Thymus (tissue), 11 donors: ENCODE data around the gene ANKZF1. TPM values are rescaled to one million over a fixed set of nuclear protein-coding genes. Genes with fewer than 3 reads are reported as not detected.

Experiments
- DNase-seq, 9 donors: peaks; one replicate each; pipeline ENCODE4 v3.0.0-alpha.2; 2013; ENCODE audit warnings: low spot score in 9 of 9, low read depth in 6 of 9, missing footprints in 1 of 9
- H3K27ac ChIP-seq, 2 donors: one replicate each; pipeline ENCODE4 v1.5.1; 2013; ENCODE audit warnings: control low read depth in 1 of 2, low read depth in 1 of 2, low read length in 1 of 2, mild to moderate bottlenecking in 1 of 2, moderate library complexity in 1 of 2
- H3K27me3 ChIP-seq, 2 donors: one replicate each; pipeline ENCODE4 v1.5.1; 2013; ENCODE audit warnings: low read length in 1 of 2; ENCODE audit not compliant: control insufficient read depth in 2 of 2, insufficient read depth in 1 of 2
- H3K36me3 ChIP-seq, 2 donors: one replicate each; pipeline ENCODE4 v1.5.1; 2013; ENCODE audit warnings: low read length in 1 of 2, mild to moderate bottlenecking in 1 of 2, moderate library complexity in 1 of 2; ENCODE audit not compliant: control insufficient read depth in 2 of 2, insufficient read depth in 2 of 2
- H3K4me1 ChIP-seq, 2 donors: one replicate each; pipeline ENCODE4 v1.5.1; 2013; ENCODE audit warnings: low read length in 2 of 2; ENCODE audit not compliant: control insufficient read depth in 2 of 2, insufficient read depth in 2 of 2
- H3K4me3 ChIP-seq, 2 donors: one replicate each; pipeline ENCODE4 v1.5.1; 2013; ENCODE audit warnings: low read length in 2 of 2, control low read depth in 1 of 2, mild to moderate bottlenecking in 1 of 2
- H3K9me3 ChIP-seq, 2 donors: one replicate each; pipeline ENCODE4 v1.5.1; 2013; ENCODE audit warnings: low read length in 1 of 2, mild to moderate bottlenecking in 1 of 2; ENCODE audit not compliant: control insufficient read depth in 2 of 2, insufficient read depth in 1 of 2
- WGBS: extraction: QIAGEN DNeasy Blood & Tissue Kit; methylation state at CpG from one replicate; pipeline ENCODE4 v1.1.7; 2013; 5-methylcytosine and 5-hydroxymethylcytosine counted together
- polyA plus RNA-seq: library from polyadenylated mRNA; stranded (reverse); fragments of 200-250 nt; gene quantifications from one replicate; pipeline ENCODE4 v1.2.3, GENCODE V29; 2013
- total RNA-seq: library from RNA; stranded (reverse); fragments of 120-200 nt; gene quantifications from one replicate; pipeline ENCODE4 v1.2.4, GENCODE V29; 2013
- donor health status: healthy.

Gene ANKZF1
- total and polyA plus RNA-seq, 2 donors = 44.4 to 91.6 TPM

DNA sequence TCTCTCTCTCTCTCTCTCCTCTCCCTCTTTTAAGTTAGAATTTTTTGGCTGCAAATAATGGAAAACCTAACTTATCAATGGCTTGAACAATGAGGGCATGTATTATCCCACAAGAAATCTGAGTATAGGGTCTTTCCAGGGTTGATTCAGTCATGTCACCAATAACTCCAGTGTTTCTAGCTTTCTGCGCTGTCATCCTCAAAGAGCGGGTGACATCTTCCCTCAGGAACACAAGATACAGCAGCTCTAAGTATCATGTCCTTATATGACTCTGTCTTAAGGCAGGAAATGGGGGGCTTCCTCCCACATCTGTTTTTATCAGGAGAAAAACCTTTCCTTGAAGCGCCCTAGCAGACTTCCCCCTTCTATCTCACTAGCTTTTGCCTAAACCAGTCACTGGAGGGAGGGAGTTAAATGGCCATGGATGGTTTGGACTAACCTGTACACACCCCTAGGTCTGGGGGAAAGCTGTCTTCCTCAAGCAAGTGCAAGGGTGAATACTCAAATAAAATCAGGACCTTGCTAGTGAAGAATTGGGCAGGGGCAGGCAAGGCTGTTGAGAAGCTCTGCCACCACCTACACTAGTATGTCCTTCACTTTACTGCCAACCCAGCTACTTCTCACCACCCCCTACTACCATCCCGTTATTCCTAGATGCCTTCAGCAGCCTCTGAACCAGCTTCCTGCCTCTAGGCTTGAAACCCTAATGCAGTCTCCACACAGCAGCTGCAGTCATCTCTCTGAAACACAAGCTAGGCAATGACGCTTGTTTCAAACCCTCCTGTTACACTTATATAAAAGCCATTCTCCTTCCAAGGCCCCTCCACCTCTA is 31.6 kb downstream of the ANKZF1 start:
- H3K4me1 ChIP-seq = peaks cover 6% of the 10 kb centered on the region in 2 donors
- no peaks in the 10 kb centered on the region for H3K36me3 ChIP-seq
- H3K9me3 ChIP-seq = no peaks in the 10 kb centered on the region
- H3K27ac ChIP-seq = no peak overlapping the region
- WGBS = 46% methylated on average over 5 of the region's 5 CpGs
- no peak for DNase-seq
- H3K4me3 ChIP-seq = no peak overlapping the region
- peaks cover 6 to 23% of the 10 kb centered on the region in 2 donors for H3K27me3 ChIP-seq

DNA sequence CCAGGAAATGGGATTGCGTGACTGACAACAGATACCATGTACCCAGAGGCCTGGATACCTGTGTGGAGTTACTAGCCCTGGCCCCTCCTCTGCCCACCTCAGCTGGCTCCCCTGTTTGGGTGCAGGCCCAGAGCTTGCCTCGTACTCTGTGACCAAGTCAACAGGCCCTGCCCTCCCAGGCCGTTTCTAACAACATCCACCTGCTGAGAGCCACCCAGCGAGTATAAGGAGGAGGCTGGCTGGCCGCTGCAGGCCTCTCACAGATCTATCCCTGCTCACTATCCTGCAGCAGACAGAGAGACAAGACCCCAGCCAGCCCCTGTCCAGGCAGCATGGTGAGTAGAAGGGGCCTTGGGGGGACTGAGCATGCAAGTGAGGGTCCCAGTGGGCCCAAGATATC is 36.6 kb downstream of the ANKZF1 start:
- H3K27me3 ChIP-seq = peaks cover 0 to 7% of the 10 kb centered on the region in 2 donors
- no peaks in the 10 kb centered on the region for H3K36me3 ChIP-seq
- H3K4me3 ChIP-seq = no peak overlapping the region
- no peaks in the 10 kb centered on the region for H3K9me3 ChIP-seq
- no peak for DNase-seq
- no peak overlapping the region for H3K27ac ChIP-seq
- WGBS = 94% methylated on average over 5 of the region's 5 CpGs
- H3K4me1 ChIP-seq = peaks cover 3% of the 10 kb centered on the region in 2 donors

DNA sequence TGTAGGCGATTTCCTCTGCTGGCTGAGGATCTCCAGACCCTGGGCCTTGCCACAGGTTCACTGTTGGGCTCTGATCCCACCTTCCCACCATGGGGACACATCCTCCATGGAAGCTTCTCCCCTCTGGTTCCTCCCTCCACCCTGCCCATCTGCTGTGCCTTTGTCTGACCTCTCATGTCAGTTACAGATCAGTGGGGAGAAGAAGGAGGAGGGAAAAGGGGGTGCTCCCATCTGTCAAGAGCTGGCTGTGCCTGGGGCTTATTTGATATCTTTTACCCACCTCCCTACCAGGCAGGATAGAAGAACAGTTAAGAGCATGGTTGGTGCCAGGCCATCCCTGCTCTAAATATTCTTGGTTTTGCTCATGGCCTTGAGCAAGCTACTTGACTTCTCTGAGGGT is 37.3 kb downstream of the ANKZF1 start:
- no peak for DNase-seq
- Histone ChIP-seq H3K27ac (no peak overlapping the region), H3K27me3 (peaks cover 0 to 10% of the 10 kb centered on the region in 2 donors), H3K9me3 (no peaks in the 10 kb centered on the region), H3K36me3 (no peaks in the 10 kb centered on the region), H3K4me1 (no peaks in the 10 kb centered on the region), H3K4me3 (no peak overlapping the region)
- 97% methylated on average over 1 of the region's 1 CpG for WGBS

DNA sequence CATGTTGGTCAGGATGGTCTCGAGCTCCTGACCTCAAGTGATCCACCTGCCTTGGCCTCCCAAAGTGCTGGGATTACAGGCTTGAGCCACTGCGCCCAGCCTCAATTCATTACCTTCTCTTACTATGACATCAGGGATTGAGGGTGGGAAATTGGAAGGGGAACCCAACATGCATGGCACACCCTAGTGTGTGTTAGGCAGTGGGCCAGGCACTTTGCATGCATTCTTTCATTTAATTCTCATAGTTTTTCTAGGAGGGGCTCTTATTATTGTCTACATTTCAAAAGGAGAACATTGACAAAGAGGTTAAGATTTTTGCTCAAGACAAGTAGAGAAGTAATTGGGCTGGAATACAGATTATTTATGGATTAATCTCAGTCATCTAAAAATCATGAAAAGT is 38.7 kb downstream of the ANKZF1 start:
- DNase-seq = no peak
- Histone ChIP-seq H3K27ac (no peak overlapping the region), H3K4me3 (no peak overlapping the region), H3K36me3 (no peaks in the 10 kb centered on the region), H3K27me3 (peaks cover 0 to 14% of the 10 kb centered on the region in 2 donors), H3K9me3 (no peaks in the 10 kb centered on the region), H3K4me1 (no peaks in the 10 kb centered on the region)
- 87% methylated on average over 2 of the region's 2 CpGs for WGBS

DNA sequence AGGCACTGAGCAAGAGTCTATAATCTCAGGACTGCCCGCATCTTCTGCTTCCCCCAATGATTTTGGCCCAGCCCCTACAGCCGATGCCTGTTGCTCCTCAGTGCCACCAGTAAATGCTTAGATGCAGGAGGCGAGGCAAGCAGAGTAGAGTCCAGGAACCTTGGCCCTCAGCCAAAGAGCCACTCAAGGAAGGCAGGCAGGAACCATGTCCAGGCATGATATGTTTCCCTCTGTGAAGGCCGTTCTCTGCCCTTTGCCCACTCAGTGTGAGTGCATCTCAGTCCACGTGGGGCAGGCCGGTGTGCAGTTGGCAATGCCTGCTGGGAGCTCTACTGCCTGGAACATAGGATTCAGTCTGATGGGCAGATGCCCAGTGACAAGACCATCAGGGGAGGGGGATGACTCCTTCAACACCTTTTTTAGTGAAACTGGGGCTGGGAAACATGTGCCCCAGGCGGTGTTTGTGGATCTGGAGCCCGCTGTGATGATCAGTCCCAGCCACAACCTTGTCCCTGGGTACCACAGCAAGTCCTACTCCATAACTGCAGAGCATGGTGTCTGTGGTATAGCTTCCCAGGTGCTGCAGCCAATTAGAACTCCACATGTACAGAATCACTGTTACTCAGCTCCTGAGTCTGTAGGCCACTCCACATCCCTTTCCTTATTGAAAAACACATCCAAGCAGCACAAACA is 39.9 kb downstream of the ANKZF1 start:
- H3K36me3 ChIP-seq = no peaks in the 10 kb centered on the region
- H3K4me1 ChIP-seq = no peaks in the 10 kb centered on the region
- no peak overlapping the region for H3K27ac ChIP-seq
- 90% methylated on average over 8 of the region's 8 CpGs for WGBS
- H3K4me3 ChIP-seq = no peak overlapping the region
- no peaks in the 10 kb centered on the region for H3K9me3 ChIP-seq
- peaks cover 0 to 25% of the 10 kb centered on the region in 2 donors for H3K27me3 ChIP-seq
- DNase-seq = no peak

DNA sequence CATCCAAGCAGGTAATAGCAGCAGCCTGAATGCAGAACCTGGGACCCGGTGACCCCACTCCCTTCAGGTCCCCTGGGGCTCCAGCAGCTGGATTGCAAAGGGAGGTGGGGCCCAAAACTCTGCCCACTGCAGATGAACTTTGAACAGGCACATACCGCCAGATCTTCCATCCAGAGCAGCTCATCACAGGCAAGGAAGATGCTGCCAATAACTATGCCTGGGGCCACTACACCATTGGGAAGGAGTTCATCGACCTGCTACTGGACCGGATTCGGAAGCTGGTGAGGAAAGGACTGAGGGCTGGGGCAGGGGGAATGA is 40.4 kb downstream of the ANKZF1 start:
- Histone ChIP-seq H3K4me3 (no peak overlapping the region), H3K4me1 (no peaks in the 10 kb centered on the region), H3K27me3 (peaks cover 0 to 26% of the 10 kb centered on the region in 2 donors), H3K9me3 (no peaks in the 10 kb centered on the region), H3K36me3 (no peaks in the 10 kb centered on the region), H3K27ac (no peak overlapping the region)
- WGBS = 95% methylated on average over 5 of the region's 5 CpGs
- DNase-seq = no peak

DNA sequence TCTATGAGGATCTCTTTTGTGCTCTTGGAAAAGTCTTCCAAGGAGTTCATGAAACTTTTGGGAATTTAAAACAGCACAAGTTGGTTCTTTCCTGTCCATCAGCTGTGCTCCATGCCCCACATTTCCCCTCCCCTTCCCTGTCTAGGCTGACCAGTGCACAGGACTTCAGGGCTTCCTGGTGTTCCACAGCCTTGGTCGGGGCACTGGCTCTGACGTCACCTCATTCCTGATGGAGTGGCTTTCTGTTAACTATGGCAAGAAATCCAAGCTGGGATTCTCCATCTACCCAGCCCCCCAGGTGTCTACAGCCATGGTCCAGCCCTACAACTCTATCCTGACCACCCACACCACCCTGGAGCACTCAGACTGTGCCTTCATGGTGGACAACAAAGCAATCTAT is 41.4 kb downstream of the ANKZF1 start:
- Histone ChIP-seq H3K36me3 (no peaks in the 10 kb centered on the region), H3K9me3 (no peaks in the 10 kb centered on the region), H3K4me1 (no peaks in the 10 kb centered on the region), H3K27me3 (peaks cover 0 to 26% of the 10 kb centered on the region in 2 donors), H3K4me3 (no peak overlapping the region), H3K27ac (no peak overlapping the region)
- no peak for DNase-seq
- 98% methylated on average over 2 of the region's 2 CpGs for WGBS

DNA sequence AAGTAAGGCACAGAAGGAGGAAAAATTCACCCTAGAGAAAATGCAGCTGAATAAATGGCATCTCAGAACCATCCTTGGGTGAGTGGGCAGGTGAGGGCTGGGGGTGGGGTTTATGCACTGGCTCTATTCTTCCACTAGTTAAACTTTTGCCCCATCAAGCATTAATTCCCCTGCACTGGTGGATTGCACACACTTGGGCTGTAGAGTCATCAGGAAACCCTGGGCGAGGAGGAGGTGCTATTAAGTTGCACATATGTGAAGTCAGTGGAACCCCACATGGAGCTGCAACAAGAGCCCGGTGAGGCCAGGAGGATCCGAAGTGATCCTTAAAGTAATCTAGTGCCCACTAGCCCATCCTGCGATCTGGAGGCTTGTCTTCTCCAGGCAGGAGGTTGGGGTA is 42.8 kb downstream of the ANKZF1 start:
- WGBS = 96% methylated on average over 4 of the region's 4 CpGs
- Histone ChIP-seq H3K36me3 (no peaks in the 10 kb centered on the region), H3K27ac (no peak overlapping the region), H3K27me3 (peaks cover 0 to 26% of the 10 kb centered on the region in 2 donors), H3K4me3 (no peak overlapping the region), H3K9me3 (no peaks in the 10 kb centered on the region), H3K4me1 (peaks cover 0 to under 1% of the 10 kb centered on the region in 2 donors)
- no peak for DNase-seq

DNA sequence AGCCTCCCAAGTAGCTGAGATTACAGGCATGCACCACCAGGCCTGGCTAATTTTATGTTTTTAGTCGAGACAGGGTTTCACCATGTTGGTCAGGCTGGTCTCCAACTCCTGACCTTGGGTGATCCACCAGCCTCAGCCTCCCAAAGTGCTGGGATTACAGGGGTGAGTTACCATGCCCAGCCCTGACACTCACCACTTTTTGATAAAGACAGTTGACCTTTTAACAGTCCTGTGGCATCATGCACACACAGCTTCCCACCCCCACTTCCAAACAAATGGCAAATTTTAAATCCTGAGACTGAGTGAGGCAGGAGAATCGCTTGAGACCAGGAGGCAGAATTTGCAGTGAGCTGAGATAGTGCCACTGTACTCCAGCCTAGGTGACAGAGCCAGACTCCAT is 43.4 kb downstream of the ANKZF1 start:
- H3K27ac ChIP-seq = no peak overlapping the region
- H3K36me3 ChIP-seq = no peaks in the 10 kb centered on the region
- no peaks in the 10 kb centered on the region for H3K9me3 ChIP-seq
- DNase-seq = no peak
- H3K27me3 ChIP-seq = peaks cover 0 to 26% of the 10 kb centered on the region in 2 donors
- 85% methylated on average over 2 of the region's 2 CpGs for WGBS
- H3K4me3 ChIP-seq = no peak overlapping the region
- H3K4me1 ChIP-seq = peaks cover 4 to 7% of the 10 kb centered on the region in 2 donors
